Esophagus squamous epithelium (tissue), 5 donors: Measurements from ENCODE around the gene OR8J3. TPM values are rescaled to one million over a fixed set of nuclear protein-coding genes. Genes with fewer than 3 reads are reported as not detected.
"Not testable (repeated sequence)": the region's sequence is repeated elsewhere in the genome, so short reads cannot be mapped to it uniquely, and the experiment has no call there.

ENCODE experiments used
- DNase-seq: peaks from one replicate; lab custom pipeline; 2025; lab: John Stamatoyannopoulos, UW
- H3K27ac ChIP-seq, 4 donors: fragments of 200-600 bp; sonication (generic); one replicate each; pipeline ENCODE4 v1.5.1; 2016 to 2019; ENCODE audit warnings: mild to moderate bottlenecking in 1 of 4
- H3K27me3 ChIP-seq, 4 donors: fragments of 200-600 bp; sonication (generic); 1 replicate in 3 of 4; 2 replicates in 1 of 4; pipeline versions ENCODE4 v1.5.1 to v1.6.0; 2017 to 2021; ENCODE audit warnings: antibody characterized with exemption in 1 of 4
- H3K36me3 ChIP-seq, 3 donors: fragments of 200-600 bp; sonication (generic); one replicate each; pipeline ENCODE4 v1.5.1; 2016 to 2019
- H3K4me1 ChIP-seq, 3 donors: fragments of 200-600 bp; sonication (generic); one replicate each; pipeline ENCODE4 v1.5.1; 2017 to 2019
- H3K4me3 ChIP-seq, 4 donors: fragments of 200-600 bp; sonication (generic); 1 replicate in 3 of 4; 2 replicates in 1 of 4; pipeline ENCODE4 v1.5.1; 2016 to 2019; ENCODE audit warnings: mild to moderate bottlenecking in 2 of 4, moderate library complexity in 1 of 4
- H3K9me3 ChIP-seq, 3 donors: fragments of 200-600 bp; sonication (generic); one replicate each; pipeline ENCODE4 v1.5.1; 2016 to 2019
- CTCF ChIP-seq, 6 experiments: fragments of 450-650 bp in 4 of 6; fragments of 200-600 bp in 2 of 6; sonication (generic) in 2 of 6; IDR thresholded peaks; one replicate each; pipeline ENCODE4 v1.5.1; 2016 to 2019; ENCODE audit warnings: antibody characterized with exemption in 6 of 6, mild to moderate bottlenecking in 4 of 6, moderate library complexity in 4 of 6
- POLR2A ChIP-seq, 4 donors: fragments of 450-650 bp; IDR thresholded peaks; one replicate each; pipeline ENCODE4 v1.6.1; 2017; ENCODE audit warnings: antibody characterized with exemption in 4 of 4, mild to moderate bottlenecking in 4 of 4, moderate library complexity in 3 of 4
- WGBS, 2 donors: methylation state at CpG; one replicate each; pipeline ENCODE4 v1.1.5; 2018; 5-methylcytosine and 5-hydroxymethylcytosine counted together
- intact Hi-C: fragments of 100-400 bp; cut with DNase I; formaldehyde crosslinking; loops from one replicate; pipeline ENCODE4 v1.15.0; 2022
- total RNA-seq, 4 donors: library from RNA; depleted of rRNA; stranded (reverse); fragments of >200 nt; gene quantifications; one replicate each; pipeline ENCODE4 v1.1.0, GENCODE V29; 2016
- donor health status: DM: yes; HTN: yes; CAD: no.

The OR8J3 gene
- total RNA-seq, 4 donors from 2014 or later, result not detected

- Histone ChIP-seq H3K36me3 (no peaks in the 10 kb centered on the region), H3K27ac (no peak overlapping the region), H3K4me1 (no peaks in the 10 kb centered on the region), H3K9me3 (no peaks in the 10 kb centered on the region), H3K27me3 (no peaks in the 10 kb centered on the region), H3K4me3 (no peak overlapping the region)
- DNase-seq, result no peak
- intact Hi-C loops, result no loop called here
- 55 to 62% methylated on average over 3 of the region's 3 CpGs for WGBS, 2 donors
- no peak for TF ChIP-seq CTCF (IDR thresholded peaks at IDR 0.05)
- TF ChIP-seq POLR2A (IDR thresholded peaks at IDR 0.05), result no peak
These were observed 23.8 kb upstream of the OR8J3 start for GRCh38 chr11:56163804-56164203.

- Histone ChIP-seq H3K9me3 (no peaks in the 10 kb centered on the region), H3K27ac (no peak within 1 kb of the TSS), H3K4me3 (no peak within 1 kb of the TSS), H3K36me3 (no peaks in the 10 kb centered on the region), H3K4me1 (no peaks in the 10 kb centered on the region), H3K27me3 (no peaks in the 10 kb centered on the region)
- TF ChIP-seq CTCF (IDR thresholded peaks at IDR 0.05), result no peak
- TF ChIP-seq POLR2A (IDR thresholded peaks at IDR 0.05), result no peak
- DNase-seq, result no peak
- 56 to 69% methylated on average over 3 of the region's 3 CpGs for WGBS, 2 donors
- intact Hi-C loops, result no loop called here
These were observed 20.2 kb upstream of the OR8J3 start, which contains the start of gene OR8K5 for GRCh38 chr11:56160217-56160616. TSS of gene OR8K5 (minus strand) at chr11:56160317. CDS start at chr11:56160317, 0 bp downstream.

GRCh38 chr11:56152333-56152732, 12.3 kb upstream of the OR8J3 start:
- no peak for TF ChIP-seq CTCF (IDR thresholded peaks at IDR 0.05)
- no peak for TF ChIP-seq POLR2A (IDR thresholded peaks at IDR 0.05)
- Histone ChIP-seq H3K27ac (no peak overlapping the region), H3K4me3 (no peak overlapping the region), H3K36me3 (no peaks in the 10 kb centered on the region), H3K27me3 (no peaks in the 10 kb centered on the region), H3K9me3 (peaks cover 0 to 20% (median 13%) of the 10 kb centered on the region in 3 donors), H3K4me1 (no peaks in the 10 kb centered on the region)
- intact Hi-C loops, result no loop called here
- 81 to 84% methylated on average over 14 to 15 of the region's 15 CpGs for WGBS, 2 donors
- DNase-seq, result no peak

GRCh38 chr11:56151376-56151775, 11.4 kb upstream of the OR8J3 start:
- TF ChIP-seq POLR2A (IDR thresholded peaks at IDR 0.05) (no peak), CTCF (IDR thresholded peaks at IDR 0.05) (no peak)
- intact Hi-C loops, result no loop called here
- Histone ChIP-seq H3K4me3 (no peak overlapping the region), H3K36me3 (no peaks in the 10 kb centered on the region), H3K9me3 (peaks cover 0 to 20% (median 13%) of the 10 kb centered on the region in 3 donors), H3K27ac (no peak overlapping the region), H3K4me1 (no peaks in the 10 kb centered on the region), H3K27me3 (no peaks in the 10 kb centered on the region)
- no peak for DNase-seq
- 50 to 80% methylated on average over 1 of the region's 1 CpG for WGBS, 2 donors

GRCh38 chr11:56143681-56144080, 3.7 kb upstream of the OR8J3 start:
- not testable (repeated sequence) for H3K9me3 ChIP-seq, DNase-seq

GRCh38 chr11:56122073-56122472, 17.9 kb downstream of the OR8J3 start, which contains the start of gene OR8H3:
TSS of gene OR8H3 (plus strand) at chr11:56122373. CDS start at chr11:56122373, 0 bp downstream.
- WGBS, 2 donors, result 62 to 78% methylated on average over 6 of the region's 6 CpGs
- H3K9me3 ChIP-seq, result no peaks in the 10 kb centered on the region
- H3K4me1 ChIP-seq, result no peaks in the 10 kb centered on the region
- TF ChIP-seq POLR2A (IDR thresholded peaks at IDR 0.05) (no peak), CTCF (IDR thresholded peaks at IDR 0.05) (no peak)
- intact Hi-C loops, result no loop called here
- H3K4me3 ChIP-seq, result no peak within 1 kb of the TSS
- H3K27ac ChIP-seq, result no peak within 1 kb of the TSS
- no peak for DNase-seq
- no peaks in the 10 kb centered on the region for H3K27me3 ChIP-seq
- H3K36me3 ChIP-seq, result no peaks in the 10 kb centered on the region

More at GRCh38 chr11:56143681-56144080, 3.7 kb upstream of the OR8J3 start:
- H3K4me3 ChIP-seq, H3K36me3 ChIP-seq, H3K27ac ChIP-seq, H3K27me3 ChIP-seq, intact Hi-C loops, H3K4me1 ChIP-seq: not testable (repeated sequence)
- no CpG with 5 or more reads among the region's 30 CpGs for WGBS, 2 donors
